Activated CD4-positive, alpha-beta T cell treated with anti-CD3 and anti-CD28 coated beads for 24 hours (primary cell): Measurements from ENCODE around the gene IQCF6.
"Not testable (repeated sequence)": the region's sequence is repeated elsewhere in the genome, so short reads cannot be mapped to it uniquely, and the experiment has no call there.

ENCODE experiments used
- DNase-seq, 2 donors: peaks; one replicate each; pipeline ENCODE4 v3.0.0-alpha.2; 2020; ENCODE audit warnings: low read depth in 2 of 2

The IQCF6 gene

DNA sequence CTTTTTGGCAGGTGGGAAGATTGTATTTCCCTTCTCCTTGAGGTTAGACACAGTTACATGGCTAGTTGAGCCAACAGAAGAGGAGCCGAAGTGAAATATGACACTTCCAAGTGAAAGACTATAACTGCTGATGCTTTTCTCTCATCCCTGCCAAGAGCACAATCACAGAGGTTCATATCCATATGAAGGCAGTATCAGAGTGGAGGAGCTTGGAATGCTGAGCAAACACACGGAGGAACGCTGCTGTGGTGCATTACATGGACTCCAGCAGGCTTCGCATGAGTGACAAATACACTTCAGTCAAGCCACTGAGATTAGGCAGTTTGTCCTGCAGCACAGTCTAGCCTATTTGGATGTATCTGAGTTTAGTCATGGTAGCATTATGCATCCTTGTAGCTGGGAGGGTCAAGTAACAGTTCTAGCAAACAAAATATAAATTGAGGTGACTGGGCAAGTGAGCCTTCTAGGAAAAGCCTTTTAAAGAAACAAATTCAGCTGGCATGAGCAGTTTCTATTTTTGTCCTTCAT, 5.4 kb downstream of the IQCF6 start:
- no peak for DNase-seq

DNA sequence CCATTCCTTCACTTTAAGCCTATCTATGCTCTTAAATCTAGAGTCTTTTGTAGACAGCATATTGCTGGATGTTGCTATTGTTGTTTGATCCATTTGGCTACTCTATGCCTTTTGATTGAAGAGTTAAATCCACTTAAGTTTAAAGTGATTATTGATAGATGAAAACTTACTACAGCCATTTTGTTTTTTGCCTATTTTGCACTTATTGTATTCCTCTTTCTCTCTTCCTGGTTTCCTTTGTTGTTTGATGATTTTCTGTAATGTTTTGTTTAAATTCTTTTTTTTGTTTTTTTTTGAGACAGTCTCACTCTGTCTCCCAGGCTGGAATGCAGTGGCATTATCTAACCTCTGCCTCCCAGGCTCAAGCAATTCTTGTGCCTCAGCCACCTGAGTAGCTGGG, 19.8 kb downstream of the IQCF6 start:
- DNase-seq: no peak

DNA sequence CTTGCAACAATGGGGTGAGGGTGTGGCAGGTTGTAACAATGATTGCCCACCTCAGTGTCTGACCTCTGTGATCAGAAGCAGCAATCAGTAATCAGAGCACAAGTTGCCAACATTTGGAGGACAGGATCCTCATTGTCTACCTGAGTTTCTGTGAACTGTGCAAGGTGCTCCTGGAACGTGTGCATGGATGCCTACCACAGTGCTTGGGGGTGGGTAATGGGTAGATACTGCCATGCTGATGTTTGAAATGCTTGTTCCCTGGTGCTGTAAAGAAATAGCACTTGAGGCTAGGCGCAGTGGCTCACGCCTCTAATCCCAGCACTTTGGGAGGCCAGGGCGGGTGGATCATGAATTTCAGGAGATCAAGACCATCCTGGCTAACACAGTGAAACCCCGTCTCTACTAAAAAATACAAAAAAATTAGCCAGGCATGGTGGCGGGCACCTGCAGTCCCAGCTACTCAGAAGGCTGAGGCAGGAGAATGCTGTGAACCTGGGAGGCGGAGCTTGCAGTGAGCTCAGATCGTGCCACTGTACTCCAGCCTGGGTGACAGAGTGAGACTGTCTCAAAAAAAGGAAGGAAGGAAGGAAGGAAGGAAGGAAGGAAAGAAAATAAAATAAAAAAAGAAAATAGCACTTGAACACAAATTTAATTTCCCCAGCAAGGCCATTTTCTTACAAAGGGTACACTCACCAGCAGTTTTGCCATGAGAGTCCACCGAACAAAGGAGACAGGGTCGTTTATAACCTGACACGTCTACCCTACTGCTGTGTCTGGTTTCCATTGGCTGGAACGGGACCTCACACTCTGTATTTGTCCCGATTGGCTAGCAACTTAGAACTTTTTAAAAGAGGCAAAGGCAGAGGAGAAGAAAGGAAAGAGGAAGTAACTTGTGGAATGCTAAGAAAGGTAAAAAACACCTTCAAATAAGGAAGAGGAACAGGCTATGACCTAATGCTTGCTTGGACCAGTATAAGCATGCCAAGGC, 25.0 kb downstream of the IQCF6 start:
- not testable (repeated sequence) for DNase-seq

DNA sequence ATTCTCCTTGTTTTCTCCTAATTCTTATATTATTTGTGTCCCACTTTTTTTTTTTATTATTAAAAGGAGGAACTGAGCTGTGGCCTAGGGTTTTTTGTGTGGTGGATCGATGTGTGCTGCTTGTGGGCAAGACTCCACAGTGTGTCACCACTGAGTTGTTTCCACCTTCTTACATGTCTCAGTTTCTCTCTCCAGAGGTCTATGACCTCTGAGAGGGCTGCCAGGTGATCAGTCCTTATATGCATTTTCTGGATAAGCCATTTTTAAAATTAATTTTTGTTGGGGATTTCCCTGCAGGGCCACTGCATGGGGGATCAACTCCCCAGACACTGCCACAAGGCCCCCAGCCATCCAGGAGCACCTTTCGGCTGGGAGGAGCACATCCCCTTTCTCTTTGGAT, 27.8 kb downstream of the IQCF6 start:
- DNase-seq: no peak

DNA sequence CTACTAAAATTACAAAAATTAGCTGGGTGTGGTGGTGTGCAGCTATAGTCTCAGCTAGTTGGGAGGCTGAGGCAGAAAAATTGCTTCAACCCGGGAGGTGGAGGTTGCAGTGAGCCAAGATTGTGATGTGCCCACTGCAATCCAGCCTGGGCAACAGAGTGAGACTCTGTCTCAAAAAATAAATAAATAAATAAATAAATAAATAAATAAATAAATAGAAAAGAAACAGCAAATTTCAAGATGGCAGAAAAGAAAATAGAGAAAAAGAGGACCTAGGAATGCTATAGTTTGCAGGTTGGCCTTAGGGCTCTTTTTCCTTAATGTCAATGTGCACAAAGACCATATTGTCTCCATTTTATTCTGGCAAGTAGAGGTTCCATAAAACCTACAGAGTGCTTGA, 28.2 kb downstream of the IQCF6 start:
- DNase-seq: no peak

DNA sequence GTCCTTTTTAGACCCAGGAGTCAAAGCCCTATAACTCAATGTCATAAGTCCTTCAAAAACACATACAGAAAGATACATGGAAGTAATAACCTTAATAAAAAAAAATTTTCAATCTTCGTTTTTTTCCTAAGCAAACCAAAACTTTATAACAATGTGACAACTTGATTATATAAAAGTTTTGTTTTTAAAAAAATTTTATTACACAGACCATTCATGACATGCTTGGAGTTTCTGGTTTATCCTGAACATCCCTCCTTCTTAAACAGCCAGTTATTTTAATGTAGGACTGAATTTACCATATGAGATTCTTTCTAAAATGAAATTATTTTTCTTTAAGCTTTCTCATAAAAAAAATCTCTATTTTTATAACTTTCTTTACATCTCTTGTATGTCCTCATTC, 30.7 kb downstream of the IQCF6 start:
- no peak for DNase-seq

DNA sequence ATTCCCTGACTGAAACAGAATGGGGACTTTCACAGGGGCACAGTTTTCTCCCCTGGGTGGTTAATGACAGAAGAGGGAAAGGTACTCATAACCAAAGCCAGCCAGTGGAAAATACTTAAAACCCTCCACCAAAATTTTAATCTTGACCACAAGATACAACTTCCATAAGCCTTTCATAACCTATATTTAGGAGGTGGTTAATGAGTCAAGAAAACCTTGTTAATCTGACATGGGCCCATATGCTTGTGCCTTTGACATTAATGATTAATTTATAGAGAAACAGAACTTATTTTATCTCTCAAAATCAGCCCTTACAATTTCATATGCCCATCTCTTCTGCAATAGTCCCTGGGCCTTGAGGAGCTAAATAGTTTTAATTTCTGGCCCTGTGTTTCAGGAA, 31.2 kb downstream of the IQCF6 start:
- no peak for DNase-seq

DNA sequence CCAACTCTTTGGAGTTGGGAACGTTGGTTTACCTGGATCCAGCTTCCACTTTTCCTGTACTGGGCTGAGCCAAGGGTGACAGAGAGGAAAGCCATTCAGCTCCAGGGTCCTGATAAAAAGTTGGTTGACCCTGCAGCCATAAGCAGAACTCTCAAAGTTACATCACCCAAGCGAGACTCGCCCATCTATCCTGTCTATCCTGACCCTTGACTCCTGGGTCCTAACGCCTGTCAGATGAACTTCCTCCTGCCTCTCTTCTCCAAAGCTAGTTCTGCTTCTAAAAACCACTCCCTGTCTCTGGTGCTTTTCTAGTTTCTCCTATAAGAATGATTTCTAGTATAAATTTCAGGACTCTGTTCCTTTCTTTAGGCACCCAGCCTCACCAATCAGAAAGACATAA, 36.1 kb downstream of the IQCF6 start:
- DNase-seq: not testable (repeated sequence)

DNA sequence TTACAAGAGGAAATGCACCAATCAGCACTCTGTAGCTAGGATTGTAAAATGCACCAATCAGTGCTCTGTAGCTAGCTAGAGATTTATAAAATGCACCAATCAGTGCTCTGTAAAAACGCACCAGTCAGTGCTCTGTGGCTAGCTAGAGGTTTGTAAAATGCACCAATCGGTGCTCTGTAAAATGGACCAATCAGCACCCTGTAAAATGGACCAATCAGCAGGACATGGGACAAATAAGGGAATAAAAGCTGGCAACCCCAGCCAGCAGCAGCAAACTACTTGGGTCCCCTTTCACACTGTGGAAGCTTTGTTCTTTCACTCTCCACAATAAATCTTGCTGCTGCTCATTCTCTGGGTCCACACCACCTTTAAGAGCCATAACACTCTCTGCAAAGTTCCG, 36.7 kb downstream of the IQCF6 start:
- DNase-seq: not testable (repeated sequence)

DNA sequence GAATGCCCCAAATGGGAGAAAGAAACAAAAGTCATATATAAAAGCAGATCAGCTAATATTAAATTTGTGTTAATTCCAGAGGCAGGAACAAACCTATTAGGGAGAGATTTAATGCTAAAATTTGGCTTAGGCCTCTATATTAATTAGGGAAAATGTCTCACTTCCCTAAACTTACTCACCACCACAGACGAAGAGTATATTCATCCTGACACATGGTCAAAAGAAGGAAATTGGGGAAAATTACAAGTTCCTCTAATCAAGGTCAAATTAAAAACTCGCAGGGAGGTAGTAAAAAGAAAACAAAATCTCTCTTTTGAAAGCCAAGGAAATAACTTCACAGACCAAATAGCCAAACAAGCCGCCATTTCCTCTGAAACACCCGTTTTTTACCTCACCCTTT, 39.9 kb downstream of the IQCF6 start:
- no peak for DNase-seq

DNA sequence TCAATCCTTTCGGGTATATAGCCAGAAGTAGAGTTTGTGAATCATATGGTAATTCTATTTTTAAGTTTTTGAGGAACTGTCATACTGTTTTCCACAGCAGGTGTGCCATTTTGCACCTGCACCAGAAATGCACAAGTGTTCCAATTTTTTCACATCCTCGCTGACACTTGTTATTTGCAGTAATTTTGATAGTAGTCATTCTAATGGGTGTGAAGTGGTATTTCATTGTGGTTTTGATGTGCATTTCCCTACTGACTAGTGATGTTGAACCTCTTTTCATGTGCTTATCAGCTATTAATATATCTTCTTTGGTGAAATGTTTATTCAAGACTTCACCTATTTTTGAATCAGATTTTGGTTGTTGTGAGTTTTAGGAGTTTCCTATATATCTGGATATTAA, 43.1 kb downstream of the IQCF6 start:
- DNase-seq: no peak

DNA sequence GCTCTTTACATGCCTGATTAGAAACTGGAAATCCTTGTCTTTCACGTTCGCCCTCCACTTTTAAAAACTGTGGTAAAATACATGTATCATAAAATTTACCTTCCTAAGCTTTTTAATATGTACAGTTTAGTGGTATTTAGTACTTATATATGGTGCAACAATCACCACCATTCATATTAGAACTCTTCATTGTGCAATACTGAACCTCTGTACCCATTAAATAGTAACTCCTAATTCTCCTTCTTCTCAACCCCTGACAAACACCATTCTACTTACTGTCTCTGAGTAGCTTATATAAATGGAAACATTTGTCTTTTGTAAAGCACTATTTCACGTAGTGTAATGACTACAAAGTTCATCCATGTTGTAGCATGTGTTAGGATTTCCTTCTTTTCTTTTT, 44.0 kb downstream of the IQCF6 start:
- DNase-seq: no peak

DNA sequence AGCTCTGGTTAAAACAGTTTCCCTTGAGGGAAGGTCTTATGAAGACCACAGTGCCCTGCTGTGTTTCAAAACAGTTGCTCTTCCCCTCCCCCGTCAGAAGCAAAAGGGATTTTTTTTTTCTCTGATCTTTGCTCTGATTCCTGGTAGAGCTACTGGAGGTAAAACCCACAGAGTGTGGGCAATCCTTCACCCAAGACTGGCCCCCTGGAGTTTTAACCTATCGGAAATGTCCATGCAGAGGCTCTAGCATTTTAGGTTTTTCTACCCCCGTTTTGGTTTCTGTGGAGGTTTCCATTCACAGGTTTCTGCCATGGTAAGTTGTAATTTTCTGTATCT, 44.5 kb downstream of the IQCF6 start:
- no peak for DNase-seq

DNA sequence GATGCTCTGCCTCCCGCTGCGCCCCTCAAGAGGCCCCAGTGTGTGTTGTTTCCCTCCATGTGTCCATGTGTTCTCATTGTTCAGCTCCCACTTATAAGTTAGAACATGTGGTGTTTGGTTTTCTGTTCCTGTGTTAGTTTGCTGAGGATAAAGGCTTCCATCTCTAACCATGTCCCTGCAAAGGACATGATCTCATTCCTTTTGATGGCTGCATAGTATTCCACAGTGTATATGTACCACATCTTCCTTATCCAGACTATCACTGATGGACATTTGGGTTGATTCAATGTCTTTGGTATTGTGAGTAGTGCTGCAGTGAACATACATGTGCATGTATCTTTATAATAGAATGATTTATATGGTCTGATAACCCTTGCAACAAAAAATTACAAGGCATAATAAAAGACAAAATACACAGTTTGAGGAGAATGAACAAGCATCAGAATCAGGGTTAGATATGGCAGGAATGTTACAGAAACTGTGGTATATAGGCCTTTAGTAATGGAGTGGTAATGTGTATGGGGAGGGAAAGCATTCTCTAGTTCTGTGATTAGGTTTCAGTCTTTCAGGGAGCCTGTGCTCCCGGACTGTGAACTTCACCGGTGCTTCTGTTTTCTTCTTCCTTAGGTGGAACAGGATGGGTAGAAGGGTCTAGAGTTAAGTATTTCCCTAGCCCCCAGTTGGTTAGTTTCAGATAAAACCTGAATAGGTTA, 45.0 kb downstream of the IQCF6 start:
- DNase-seq: no peak

DNA sequence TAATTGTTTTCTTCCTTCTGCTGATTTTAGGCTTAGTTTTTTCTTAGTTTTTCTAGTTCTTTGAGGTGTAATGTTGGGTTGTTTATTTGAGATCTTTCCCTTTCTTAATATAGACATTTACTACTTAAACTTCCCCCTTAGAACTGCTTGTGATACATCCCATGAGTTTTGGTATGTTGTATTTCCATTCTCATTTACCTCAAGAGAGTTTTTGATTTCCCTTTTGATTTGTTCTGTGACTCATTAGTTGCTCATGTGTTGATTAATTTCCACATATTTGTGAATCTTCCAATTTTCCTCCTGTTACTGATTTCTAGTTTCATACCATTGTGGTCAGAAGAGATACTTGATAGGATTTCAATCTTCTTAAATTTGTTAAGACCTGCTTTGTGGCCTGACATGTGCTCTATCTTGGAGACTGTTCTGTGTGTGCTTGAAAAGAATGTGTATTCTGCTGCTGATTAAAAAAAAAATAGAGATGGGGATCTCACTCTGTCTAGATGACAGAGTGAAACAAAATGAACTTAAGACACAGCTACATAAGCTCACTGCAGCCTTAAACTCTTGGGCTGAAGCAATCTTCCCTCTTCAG, 49.9 kb downstream of the IQCF6 start:
- no peak for DNase-seq
